Neuronal stem cell (in vitro differentiated cells): ENCODE measurements around the gene TMEM239.

Experiments used
- DNase-seq: peaks from one replicate; pipeline ENCODE4 v3.0.0-alpha.2; 2013; ENCODE audit warnings: low spot score
- H2AFZ ChIP-seq: one replicate; pipeline ENCODE4 v1.6.1; 2013; ENCODE audit warnings: mild to moderate bottlenecking, low read length, inconsistent platforms
- H2AK5ac ChIP-seq: 2 replicates; pipeline ENCODE4 v1.6.1; 2013; ENCODE audit warnings: low read depth, mild to moderate bottlenecking, inconsistent platforms, low read length, moderate library complexity, mixed read lengths
- H2BK120ac ChIP-seq: 2 replicates; pipeline ENCODE4 v1.6.1; 2013; ENCODE audit warnings: low read depth, mild to moderate bottlenecking, inconsistent platforms, low read length, moderate library complexity, mixed read lengths
- H2BK12ac ChIP-seq: one replicate; pipeline ENCODE4 v1.6.1; 2013; ENCODE audit warnings: low read length, inconsistent platforms
- H2BK15ac ChIP-seq: 2 replicates; pipeline ENCODE4 v1.6.1; 2013; ENCODE audit warnings: mild to moderate bottlenecking, low read length, inconsistent platforms, mixed read lengths
- H2BK5ac ChIP-seq: one replicate; pipeline ENCODE4 v1.6.1; 2013; ENCODE audit warnings: inconsistent platforms, mild to moderate bottlenecking, low read length, moderate library complexity
- H3K14ac ChIP-seq: one replicate; pipeline ENCODE4 v1.6.1; 2013; ENCODE audit warnings: low read length, inconsistent platforms
- H3K18ac ChIP-seq: 2 replicates; pipeline ENCODE4 v1.6.1; 2013; ENCODE audit warnings: low read length, inconsistent platforms
- H3K23ac ChIP-seq: 2 replicates; pipeline ENCODE4 v1.6.1; 2013; ENCODE audit warnings: low read depth, mild to moderate bottlenecking, mixed read lengths, low read length, inconsistent platforms; ENCODE audit not compliant: poor library complexity
- H3K27ac ChIP-seq: replicated peaks from 3 replicates; pipeline ENCODE4 v1.5.1; 2013; ENCODE audit warnings: low read length, inconsistent platforms
- H3K27me3 ChIP-seq, 3 experiments: 2 replicates each; pipeline ENCODE4 v1.6.1; 2013; ENCODE audit warnings: low read length in 3 of 3, mild to moderate bottlenecking in 2 of 3, inconsistent platforms in 1 of 3, low read depth in 1 of 3, mixed read lengths in 1 of 3, moderate library complexity in 1 of 3; ENCODE audit not compliant: control insufficient read depth in 3 of 3, insufficient read depth in 3 of 3
- H3K36me3 ChIP-seq, 2 donors: replicated peaks in 1 of 2; 2 replicates each; pipeline ENCODE4 v1.6.1; 2013; ENCODE audit warnings: low read length in 2 of 2; ENCODE audit not compliant: control insufficient read depth in 2 of 2, insufficient read depth in 2 of 2
- H3K4ac ChIP-seq: 2 replicates; pipeline ENCODE4 v1.6.1; 2013; ENCODE audit warnings: inconsistent platforms, mild to moderate bottlenecking, low read length, moderate library complexity
- H3K4me1 ChIP-seq, 2 donors: 1 replicate in 1 of 2; 2 replicates in 1 of 2; pipeline ENCODE4 v1.6.1; 2013; ENCODE audit warnings: low read length in 2 of 2, low read depth in 1 of 2; ENCODE audit not compliant: control insufficient read depth in 2 of 2, insufficient read depth in 1 of 2
- H3K4me2 ChIP-seq: one replicate; pipeline ENCODE4 v1.6.1; 2013; ENCODE audit warnings: mild to moderate bottlenecking, low read length, inconsistent platforms; ENCODE audit not compliant: insufficient read depth, poor library complexity, severe bottlenecking
- H3K4me3 ChIP-seq, 2 donors: 2 replicates each; pipeline ENCODE4 v1.5.1; 2013; ENCODE audit warnings: low read length in 2 of 2, mild to moderate bottlenecking in 2 of 2, inconsistent platforms in 1 of 2, moderate library complexity in 1 of 2
- H3K79me1 ChIP-seq: one replicate; pipeline ENCODE4 v1.6.1; 2013; ENCODE audit warnings: low read depth, mild to moderate bottlenecking, inconsistent platforms, low read length, moderate library complexity
- H3K9ac ChIP-seq: one replicate; pipeline ENCODE4 v1.6.1; 2013; ENCODE audit warnings: mild to moderate bottlenecking, low read depth, low read length, inconsistent platforms; ENCODE audit not compliant: poor library complexity
- H3K9me3 ChIP-seq, 2 donors: replicated peaks in 1 of 2; 2 replicates each; pipeline versions ENCODE3 to v1.6.1; 2013; ENCODE audit warnings: low read length in 2 of 2, mild to moderate bottlenecking in 2 of 2, inconsistent platforms in 1 of 2, low read depth in 1 of 2, mixed read lengths in 1 of 2, moderate library complexity in 1 of 2; ENCODE audit not compliant: control insufficient read depth in 2 of 2, insufficient read depth in 1 of 2
- H4K8ac ChIP-seq: one replicate; pipeline ENCODE4 v1.6.1; 2013; ENCODE audit warnings: low read depth, mild to moderate bottlenecking, inconsistent platforms, low read length, moderate library complexity
- H4K91ac ChIP-seq: one replicate; pipeline ENCODE4 v1.6.1; 2013; ENCODE audit warnings: low read length, low read depth, mild to moderate bottlenecking, inconsistent platforms; ENCODE audit not compliant: poor library complexity
- WGBS, 2 donors: extraction: QIAGEN DNeasy Blood & Tissue Kit; methylation state at CpG; one replicate each; pipeline ENCODE4 v1.1.7; 2013; ENCODE audit warnings: missing lambda C conversion rate in 2 of 2, mixed read lengths in 1 of 2; ENCODE audit not compliant: insufficient read length in 2 of 2, insufficient replicate concordance in 1 of 2; ENCODE audit errors: extremely low coverage in 2 of 2; 5-methylcytosine and 5-hydroxymethylcytosine counted together

The TMEM239 gene

GRCh38 chr20:2780948-2781347 lies 35.2 kb upstream of the TMEM239 start:
- no peak overlapping the region for H2BK15ac ChIP-seq
- no peaks in the 10 kb centered on the region for H3K79me1 ChIP-seq
- no peak overlapping the region for H4K91ac ChIP-seq
- no peak overlapping the region for H2BK120ac ChIP-seq
- no peak overlapping the region for H2BK12ac ChIP-seq
- no peaks in the 10 kb centered on the region for H3K36me3 ChIP-seq
- H3K14ac ChIP-seq = no peak overlapping the region
- no peak overlapping the region for H2AK5ac ChIP-seq
- H3K4me3 ChIP-seq = no peak overlapping the region
- WGBS, 2 donors = no CpG with 5 or more reads among the region's 3 CpGs
- H4K8ac ChIP-seq = no peak overlapping the region
- no peak overlapping the region for H3K4ac ChIP-seq
- H3K27me3 ChIP-seq = peaks cover 0 to 3% (median 2%) of the 10 kb centered on the region in 3 experiments
- no peak overlapping the region for H3K4me2 ChIP-seq
- peaks cover 1 to 3% of the 10 kb centered on the region in 2 donors for H3K9me3 ChIP-seq
- no peak overlapping the region for H3K9ac ChIP-seq
- DNase-seq = no peak
- no peak overlapping the region for H3K23ac ChIP-seq
- no peak overlapping the region for H2BK5ac ChIP-seq
- H3K18ac ChIP-seq = no peak overlapping the region
- no peak overlapping the region for H3K27ac ChIP-seq
- no peaks in the 10 kb centered on the region for H3K4me1 ChIP-seq
- no peak overlapping the region for H2AFZ ChIP-seq

- H3K23ac ChIP-seq = no peak overlapping the region
- H3K4me1 ChIP-seq = no peaks in the 10 kb centered on the region
- H2BK15ac ChIP-seq = no peak overlapping the region
- no peak overlapping the region for H2BK120ac ChIP-seq
- no peak overlapping the region for H2BK5ac ChIP-seq
- H3K9ac ChIP-seq = no peak overlapping the region
- WGBS, 2 donors = no CpG with 5 or more reads among the region's 6 CpGs
- H3K18ac ChIP-seq = no peak overlapping the region
- H2AFZ ChIP-seq = no peak overlapping the region
- peaks cover 0 to 2% of the 10 kb centered on the region in 2 donors for H3K9me3 ChIP-seq
- no peaks in the 10 kb centered on the region for H3K79me1 ChIP-seq
- H3K4ac ChIP-seq = no peak overlapping the region
- H3K4me2 ChIP-seq = no peak overlapping the region
- no peak for DNase-seq
- no peak overlapping the region for H3K14ac ChIP-seq
- no peak overlapping the region for H4K91ac ChIP-seq
- no peak overlapping the region for H3K27ac ChIP-seq
- peaks cover 0 to 3% (median 2%) of the 10 kb centered on the region in 3 experiments for H3K27me3 ChIP-seq
- no peak overlapping the region for H4K8ac ChIP-seq
- no peak overlapping the region for H2BK12ac ChIP-seq
- H2AK5ac ChIP-seq = no peak overlapping the region
- no peaks in the 10 kb centered on the region for H3K36me3 ChIP-seq
- H3K4me3 ChIP-seq = no peak overlapping the region
Observed at GRCh38 chr20:2783908-2784566, 32.1 kb upstream of the TMEM239 start.

- no peak overlapping the region for H2AFZ ChIP-seq
- H4K91ac ChIP-seq = no peak overlapping the region
- peak overlapping the region; percentile 38 for H3K27ac ChIP-seq
- H3K79me1 ChIP-seq = peaks cover 5% of the 10 kb centered on the region
- H3K18ac ChIP-seq = no peak overlapping the region
- no peak overlapping the region for H3K23ac ChIP-seq
- H3K9ac ChIP-seq = peak overlapping the region; percentile 6
- no peak overlapping the region for H2BK12ac ChIP-seq
- DNase-seq = no peak
- H3K4me1 ChIP-seq = no peaks in the 10 kb centered on the region
- peaks cover 47 to 52% of the 10 kb centered on the region in 2 donors for H3K36me3 ChIP-seq
- H4K8ac ChIP-seq = no peak overlapping the region
- WGBS, 2 donors = no CpG with 5 or more reads among the region's 6 CpGs
- peaks cover 0 to 6% of the 10 kb centered on the region in 2 donors for H3K9me3 ChIP-seq
- no peaks in the 10 kb centered on the region for H3K27me3 ChIP-seq
- peak overlapping the region; percentile 1 for H3K14ac ChIP-seq
- no peak overlapping the region for H2BK5ac ChIP-seq
- no peak overlapping the region for H2BK120ac ChIP-seq
- H2BK15ac ChIP-seq = no peak overlapping the region
- H3K4me2 ChIP-seq = no peak overlapping the region
- no peak overlapping the region for H3K4ac ChIP-seq
- no peak overlapping the region for H2AK5ac ChIP-seq
- H3K4me3 ChIP-seq = peak overlapping the region in 1 of 2 donors; percentile 10
Observed at GRCh38 chr20:2793471-2793870, 22.7 kb upstream of the TMEM239 start.

- no peak for DNase-seq
- Histone ChIP-seq H3K79me1 (peaks cover 5% of the 10 kb centered on the region), H2BK15ac (no peak overlapping the region), H3K23ac (no peak overlapping the region), H3K4me1 (peaks cover 3 to 4% of the 10 kb centered on the region in 2 donors), H3K9ac (no peak overlapping the region), H2AFZ (no peak overlapping the region), H2BK12ac (no peak overlapping the region), H3K4ac (no peak overlapping the region), H2BK5ac (no peak overlapping the region), H3K27me3 (no peaks in the 10 kb centered on the region), H3K4me3 (no peak overlapping the region), H3K18ac (no peak overlapping the region), H4K91ac (no peak overlapping the region), H3K36me3 (peaks cover 47 to 60% of the 10 kb centered on the region in 2 donors), H2AK5ac (no peak overlapping the region), H3K27ac (no peak overlapping the region), H3K14ac (no peak overlapping the region), H3K4me2 (no peak overlapping the region), H4K8ac (no peak overlapping the region), H2BK120ac (no peak overlapping the region), H3K9me3 (peaks cover 0 to 6% of the 10 kb centered on the region in 2 donors)
- WGBS, 2 donors = no CpG with 5 or more reads among the region's 23 CpGs
Observed at GRCh38 chr20:2794202-2794748, 21.9 kb upstream of the TMEM239 start.
